Muscle of leg (tissue), 11 donors: ENCODE measurements around the gene FANK1. TPM values are rescaled to one million over a fixed set of nuclear protein-coding genes. Genes with fewer than 3 reads are reported as not detected.
"Not testable (repeated sequence)": the region's sequence is repeated elsewhere in the genome, so short reads cannot be mapped to it uniquely, and the experiment has no call there.

ENCODE experiments used
- DNase-seq: peaks from one replicate; pipeline ENCODE4 v3.0.0; 2013
- H3K27ac ChIP-seq: one replicate; pipeline ENCODE4 v1.5.1; 2013; ENCODE audit warnings: mild to moderate bottlenecking, low read length, control low read depth
- H3K27me3 ChIP-seq: one replicate; pipeline ENCODE4 v1.6.1; 2013; ENCODE audit warnings: low read length; ENCODE audit not compliant: control insufficient read depth, insufficient read depth
- H3K36me3 ChIP-seq: one replicate; pipeline ENCODE4 v1.6.1; 2013; ENCODE audit warnings: low read length; ENCODE audit not compliant: control insufficient read depth, insufficient read depth
- H3K4me1 ChIP-seq: one replicate; pipeline ENCODE4 v1.6.1; 2013; ENCODE audit warnings: low read length; ENCODE audit not compliant: control insufficient read depth, insufficient read depth
- H3K4me3 ChIP-seq: one replicate; pipeline ENCODE4 v1.5.1; 2013; ENCODE audit warnings: low read length, control low read depth
- H3K9me3 ChIP-seq: replicated peaks from 2 replicates; pipeline ENCODE4 v1.6.1; 2013; ENCODE audit warnings: low read depth, low read length; ENCODE audit not compliant: control insufficient read depth
- WGBS: methylation state at CpG from one replicate; pipeline ENCODE4 v1.1.5; 2013; ENCODE audit warnings: missing lambda C conversion rate; ENCODE audit not compliant: insufficient coverage; 5-methylcytosine and 5-hydroxymethylcytosine counted together
- polyA plus RNA-seq, 8 donors: library from polyadenylated mRNA; unstranded; fragments of 120-200 nt; gene quantifications; one replicate each; pipeline versions ENCODE4 v1.2.1 to v1.2.3, GENCODE V29; 2013; ENCODE audit warnings: inconsistent platforms in 1 of 8, low replicate concordance in 1 of 8; ENCODE audit not compliant: insufficient read length in 8 of 8, insufficient read depth in 1 of 8
- total RNA-seq: library from RNA; stranded (reverse); fragments of 120-200 nt; gene quantifications from one replicate; pipeline ENCODE4 v1.2.4, GENCODE V29; 2013

FANK1 gene
- total and polyA plus RNA-seq, 9 donors: 0.36 to 1.6 (median 0.61) TPM

DNA sequence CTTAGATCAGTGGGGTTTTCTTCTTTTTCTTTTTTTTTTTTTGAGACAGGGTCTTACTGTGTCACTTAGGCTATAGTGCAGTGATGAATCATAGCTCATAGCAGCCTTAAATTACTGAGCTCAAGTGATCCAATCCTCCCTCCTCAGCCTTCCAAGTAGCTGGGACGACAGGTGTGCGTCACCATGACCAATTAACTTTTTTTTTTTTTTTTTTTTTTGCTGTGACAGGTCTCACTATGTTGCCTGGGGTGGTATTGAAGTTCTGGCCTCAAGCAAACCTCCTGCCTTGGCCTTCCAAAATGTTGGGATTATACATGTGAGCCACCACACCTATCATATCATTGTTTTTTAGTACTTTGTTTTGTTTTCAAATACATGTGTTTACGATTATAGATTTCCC, 13.1 kb downstream of the FANK1 start:
- DNase-seq, H3K36me3 ChIP-seq, H3K4me1 ChIP-seq, H3K27ac ChIP-seq, H3K4me3 ChIP-seq, H3K27me3 ChIP-seq, H3K9me3 ChIP-seq: not testable (repeated sequence)
- WGBS: no CpG with 5 or more reads among the region's 3 CpGs

DNA sequence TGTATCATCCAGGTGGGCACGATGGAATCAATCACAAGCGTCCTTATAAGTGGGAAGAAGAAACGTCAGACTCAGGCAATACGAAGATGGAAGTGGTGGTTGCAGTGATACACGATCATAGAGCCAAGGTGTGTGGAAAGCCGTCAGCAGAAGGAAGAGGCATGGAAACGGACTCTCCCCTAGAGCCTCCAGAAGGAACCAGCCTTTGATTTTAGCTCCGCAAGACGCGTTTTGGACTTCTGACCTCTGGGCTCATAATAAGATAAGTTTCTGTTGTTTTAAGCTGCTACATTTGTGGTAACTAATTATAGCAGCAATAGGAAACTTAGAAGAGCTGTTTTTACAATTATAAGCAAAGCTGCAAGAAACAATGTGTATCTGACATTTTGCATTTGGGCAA, 14.8 kb downstream of the FANK1 start:
- Histone ChIP-seq H3K27me3 (no peaks in the 10 kb centered on the region), H3K4me3 (no peak overlapping the region), H3K4me1 (no peaks in the 10 kb centered on the region), H3K27ac (no peak overlapping the region), H3K36me3 (no peaks in the 10 kb centered on the region), H3K9me3 (peaks cover 2% of the 10 kb centered on the region)
- WGBS: 84% methylated on average over 6 of the region's 10 CpGs
- DNase-seq: no peak

- no peak for DNase-seq
- Histone ChIP-seq H3K27ac (no peak overlapping the region), H3K4me3 (no peak overlapping the region), H3K27me3 (no peaks in the 10 kb centered on the region), H3K36me3 (no peaks in the 10 kb centered on the region), H3K4me1 (no peaks in the 10 kb centered on the region), H3K9me3 (peaks cover 2% of the 10 kb centered on the region)
- 65% methylated on average over 3 of the region's 4 CpGs for WGBS
These were observed 15.6 kb downstream of the FANK1 start for GRCh38 chr10:125911990-125912389.

GRCh38 chr10:125913277-125913676, 16.9 kb downstream of the FANK1 start:
- not testable (repeated sequence) for H3K27ac ChIP-seq, H3K9me3 ChIP-seq, H3K36me3 ChIP-seq, H3K27me3 ChIP-seq, H3K4me3 ChIP-seq, H3K4me1 ChIP-seq
- DNase-seq: peak; percentile 18
- WGBS: 36% methylated on average over 3 of the region's 6 CpGs

DNA sequence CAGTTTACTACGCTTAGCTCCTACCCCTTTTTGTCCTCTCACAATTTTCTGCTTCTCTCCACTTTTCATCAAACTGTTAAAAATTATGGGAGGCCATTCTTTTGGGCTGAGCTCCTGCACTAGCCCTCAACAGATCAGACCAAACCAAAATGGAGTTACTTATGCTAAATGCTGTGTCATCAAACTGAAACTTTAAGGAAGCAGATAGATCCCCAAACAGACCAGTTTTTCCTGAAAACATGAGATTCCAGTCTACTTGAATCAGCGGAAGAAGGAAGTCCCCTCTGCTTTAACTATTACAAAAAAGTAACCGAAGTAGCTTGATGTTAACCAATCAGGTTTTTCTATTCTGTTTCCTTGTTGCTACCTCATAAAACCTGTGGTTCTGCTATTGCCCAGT, 20.6 kb downstream of the FANK1 start:
- DNase-seq: no peak
- Histone ChIP-seq H3K4me3 (no peak overlapping the region), H3K27ac (no peak overlapping the region), H3K4me1 (no peaks in the 10 kb centered on the region), H3K36me3 (no peaks in the 10 kb centered on the region), H3K27me3 (no peaks in the 10 kb centered on the region), H3K9me3 (no peaks in the 10 kb centered on the region)
- no CpG with 5 or more reads among the region's 3 CpGs for WGBS

GRCh38 chr10:125917704-125918361, 21.5 kb downstream of the FANK1 start:
- not testable (repeated sequence) for H3K4me3 ChIP-seq, H3K36me3 ChIP-seq, DNase-seq, H3K27ac ChIP-seq, H3K27me3 ChIP-seq, H3K9me3 ChIP-seq, H3K4me1 ChIP-seq
- WGBS: 96% methylated on average over 6 of the region's 8 CpGs

- H3K36me3 ChIP-seq, H3K27ac ChIP-seq, H3K4me1 ChIP-seq, DNase-seq, H3K9me3 ChIP-seq, H3K4me3 ChIP-seq, H3K27me3 ChIP-seq: not testable (repeated sequence)
- no CpG with 5 or more reads among the region's 2 CpGs for WGBS
These were observed 25.4 kb downstream of the FANK1 start for GRCh38 chr10:125921643-125922306.

- WGBS: no CpG with 5 or more reads among the region's 5 CpGs
- H3K27me3 ChIP-seq: no peaks in the 10 kb centered on the region
These were observed 29.0 kb downstream of the FANK1 start for GRCh38 chr10:125925262-125925834.

GRCh38 chr10:125926247-125926646, 29.9 kb downstream of the FANK1 start:
- no peaks in the 10 kb centered on the region for H3K36me3 ChIP-seq
- H3K9me3 ChIP-seq: no peaks in the 10 kb centered on the region
- 79% methylated on average over 3 of the region's 5 CpGs for WGBS
- no peaks in the 10 kb centered on the region for H3K27me3 ChIP-seq
- no peak for DNase-seq
- H3K4me1 ChIP-seq: no peaks in the 10 kb centered on the region
- H3K27ac ChIP-seq: no peak overlapping the region
- no peak overlapping the region for H3K4me3 ChIP-seq

More at GRCh38 chr10:125925262-125925834, 29.0 kb downstream of the FANK1 start:
- no peak overlapping the region for H3K4me3 ChIP-seq
- H3K27ac ChIP-seq: no peak overlapping the region
- no peaks in the 10 kb centered on the region for H3K4me1 ChIP-seq
- DNase-seq: no peak
- no peaks in the 10 kb centered on the region for H3K36me3 ChIP-seq
- H3K9me3 ChIP-seq: no peaks in the 10 kb centered on the region

- WGBS: 80% methylated on average over 1 of the region's 5 CpGs
- DNase-seq, H3K27me3 ChIP-seq: not testable (repeated sequence)
These were observed 30.9 kb downstream of the FANK1 start for GRCh38 chr10:125927265-125927664.

More at GRCh38 chr10:125927265-125927664, 30.9 kb downstream of the FANK1 start:
- not testable (repeated sequence) for H3K9me3 ChIP-seq, H3K27ac ChIP-seq, H3K4me3 ChIP-seq, H3K4me1 ChIP-seq, H3K36me3 ChIP-seq
